GM12891 (cell line): ENCODE measurements around the gene DOK3.
"Not testable (repeated sequence)": the region's sequence is repeated elsewhere in the genome, so short reads cannot be mapped to it uniquely, and the experiment has no call there.

Experiments used
- DNase-seq: peaks from one replicate; pipeline ENCODE4 v3.0.0; 2011; ENCODE audit warnings: low spot score; ENCODE audit not compliant: insufficient read length
- FAIRE-seq: peaks from 2 replicates; lab custom pipeline; 2011; peaks lifted over from hg19 to GRCh38; lab: Jason Lieb, UNC
- PAX5 ChIP-seq: IDR thresholded peaks from 2 replicates; pipeline ENCODE4 v1.6.1; 2011; ENCODE audit warnings: low read length, moderate library complexity, mild to moderate bottlenecking; ENCODE audit not compliant: insufficient read depth, severe bottlenecking
- POLR2A ChIP-seq: IDR thresholded peaks from 2 replicates; pipeline ENCODE4 v1.6.1; 2011; ENCODE audit warnings: low read depth, low read length, control low read depth
- POLR2AphosphoS5 ChIP-seq: IDR thresholded peaks from 2 replicates; pipeline ENCODE4 v1.6.1; 2011; ENCODE audit warnings: low read depth, low read length, control low read depth
- POU2F2 ChIP-seq: IDR thresholded peaks from 2 replicates; pipeline ENCODE4 v1.6.1; 2011; ENCODE audit warnings: low read depth, mild to moderate bottlenecking, control low read depth, low read length, moderate library complexity
- SPI1 ChIP-seq: IDR thresholded peaks from 2 replicates; pipeline ENCODE4 v1.6.1; 2011; ENCODE audit warnings: low read depth, low read length, control low read depth
- TAF1 ChIP-seq: IDR thresholded peaks from 2 replicates; pipeline ENCODE4 v1.6.1; 2011; ENCODE audit warnings: low read depth, low read length, control low read depth

DOK3 gene

DNA sequence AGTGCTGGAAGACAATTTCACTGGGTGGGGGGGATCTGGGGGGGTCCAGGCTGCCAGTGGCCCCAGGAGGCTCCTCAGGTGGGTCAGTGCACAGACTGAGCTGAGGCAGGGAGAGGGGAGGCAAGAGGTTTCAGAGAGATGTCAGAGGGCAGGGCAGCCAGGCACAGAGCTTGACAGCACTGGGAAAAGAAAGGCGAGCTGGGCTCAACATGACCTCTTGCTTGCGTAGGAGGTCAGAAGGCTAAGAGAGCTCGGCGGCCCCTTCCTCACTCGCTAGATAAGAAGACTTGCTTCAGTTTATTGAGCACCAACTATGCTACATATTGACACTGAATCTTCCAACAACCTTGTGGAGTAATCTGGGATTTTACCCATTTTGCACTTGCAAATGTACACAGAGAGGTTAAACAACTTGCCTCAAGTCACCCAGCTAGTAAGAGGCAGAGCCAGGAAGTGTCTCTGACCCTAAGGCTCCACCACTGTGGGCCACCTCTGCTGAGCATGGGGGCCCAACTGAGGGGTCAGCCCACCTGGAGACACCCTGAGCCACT lies 15.8 kb downstream of the DOK3 start:
- no peak for DNase-seq
- no peak for FAIRE-seq
- TF ChIP-seq PAX5, result no peak
- TF ChIP-seq SPI1, result no peak
- no peak for TF ChIP-seq POLR2AphosphoS5

DNA sequence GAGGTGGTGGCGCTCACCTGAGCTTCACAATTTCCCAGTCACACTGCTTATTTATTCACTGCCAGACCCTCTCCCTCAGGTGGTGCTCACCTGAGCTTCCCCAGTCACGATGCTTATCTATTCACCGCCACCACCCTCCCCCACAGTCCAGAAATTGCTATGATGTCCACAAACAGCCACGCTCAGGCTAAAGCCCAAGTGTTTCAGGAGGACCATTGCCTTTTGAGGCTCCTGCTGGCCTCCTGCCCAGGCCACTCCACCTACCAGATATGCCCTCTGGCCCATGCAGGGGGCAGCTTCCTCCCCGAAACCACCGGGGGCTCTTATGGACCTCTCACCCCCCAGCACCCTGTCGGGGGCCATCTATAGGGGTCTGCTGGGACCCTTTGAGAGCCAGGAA lies 16.8 kb downstream of the DOK3 start:
- TF ChIP-seq POLR2AphosphoS5 (0 out of 2 replicates have a peak, but pooled peaks have one; percentile 33), POU2F2 (0 out of 2 replicates have a peak, but pooled peaks have one; percentile 10), PAX5 (no peak)
- DNase-seq, result no peak
- no peak for FAIRE-seq

DNA sequence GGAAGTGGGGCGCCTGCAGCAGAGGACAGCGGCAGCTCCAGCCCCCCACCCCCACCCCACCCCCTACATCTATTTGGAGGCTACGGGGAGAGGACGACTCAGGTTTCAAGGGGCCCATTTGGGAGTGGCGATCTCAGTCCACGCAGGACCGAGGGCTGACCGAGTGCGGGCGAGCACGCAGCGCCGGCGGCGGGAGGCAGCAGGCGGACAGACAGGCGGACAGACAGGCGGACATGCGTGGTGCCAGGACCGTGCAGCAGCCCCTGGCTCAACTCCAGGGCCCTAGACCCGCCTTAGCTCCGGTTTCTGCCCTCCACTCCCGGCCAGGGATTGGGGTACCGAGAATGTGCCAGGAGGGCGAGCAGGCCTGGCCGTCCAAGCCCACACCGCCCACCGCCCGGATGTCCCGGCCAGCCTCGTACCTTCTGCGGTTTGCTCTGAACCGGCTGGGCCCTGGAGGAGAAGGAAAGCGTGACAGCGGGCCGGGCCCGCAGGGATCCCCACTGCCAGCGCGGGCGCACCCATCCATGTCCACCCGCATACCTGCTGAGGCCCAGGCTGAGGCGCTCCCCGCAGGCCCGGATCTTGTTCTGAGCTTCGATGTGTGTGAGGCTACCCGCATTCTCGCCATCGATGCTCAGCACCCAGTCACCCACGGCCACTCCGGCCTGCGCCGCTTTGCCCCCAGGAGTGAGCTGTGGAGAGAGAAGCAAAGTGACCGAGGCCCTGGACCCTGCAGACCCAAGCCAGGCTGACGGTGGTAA lies 17.5 kb downstream of the DOK3 start:
- DNase-seq (no peak), FAIRE-seq (no peak)
- TF ChIP-seq TAF1 (no peak), PAX5 (no peak), POLR2AphosphoS5 (no peak), POU2F2 (no peak), POLR2A (no peak), SPI1 (no peak)

DNA sequence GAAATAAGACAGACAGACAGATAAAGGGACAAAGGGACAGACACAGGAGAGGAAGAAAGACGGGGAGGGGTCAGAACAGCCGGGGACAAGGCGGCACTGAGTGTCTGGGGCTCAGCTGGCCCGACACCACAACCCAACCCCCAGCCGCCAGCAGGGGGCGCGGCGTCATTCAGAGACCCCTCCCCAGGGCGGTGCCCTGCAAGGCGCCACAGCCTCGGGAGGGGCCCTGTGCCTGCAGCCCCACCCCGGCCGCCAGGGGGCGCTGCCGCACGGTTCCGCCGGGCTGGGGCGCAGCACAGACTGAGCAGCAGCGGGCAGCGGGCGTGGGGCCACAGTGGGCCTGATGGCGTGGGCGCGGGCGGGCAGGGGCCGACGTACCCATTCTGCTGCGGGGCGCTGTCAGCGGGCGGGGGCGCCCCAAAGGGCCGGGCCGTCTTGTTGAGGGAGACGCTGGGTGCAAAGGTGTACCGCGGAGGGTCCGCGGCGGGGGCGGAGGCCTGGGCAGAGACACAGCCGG lies 18.1 kb downstream of the DOK3 start:
- DNase-seq (no peak), FAIRE-seq (no peak)
- TF ChIP-seq TAF1, result no peak

DNA sequence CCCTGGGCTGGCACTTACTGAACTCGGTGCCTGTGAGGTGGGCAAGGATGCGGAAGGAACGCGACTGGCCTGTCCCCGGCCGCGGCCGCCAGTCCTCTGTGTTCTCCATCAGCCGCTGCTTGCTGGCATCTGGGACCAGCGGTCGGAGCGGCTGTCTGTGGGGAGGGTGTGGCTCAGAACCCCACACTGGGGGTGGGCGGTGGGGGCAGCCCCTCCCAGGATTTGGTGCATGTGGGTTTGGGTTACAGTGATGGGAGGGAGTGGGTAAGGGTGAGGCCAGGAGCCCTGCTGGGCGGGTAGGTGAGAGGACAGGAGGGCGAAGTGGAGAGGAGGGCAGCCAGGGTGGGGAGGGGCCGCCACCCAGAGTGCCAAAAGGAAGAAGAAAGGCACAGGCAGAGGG lies 18.6 kb downstream of the DOK3 start:
- FAIRE-seq (no peak), DNase-seq (no peak)
- no peak for TF ChIP-seq PAX5
- TF ChIP-seq POU2F2, result no peak
- TF ChIP-seq POLR2A, result no peak
- no peak for TF ChIP-seq SPI1
- no peak for TF ChIP-seq TAF1
- TF ChIP-seq POLR2AphosphoS5, result no peak

DNA sequence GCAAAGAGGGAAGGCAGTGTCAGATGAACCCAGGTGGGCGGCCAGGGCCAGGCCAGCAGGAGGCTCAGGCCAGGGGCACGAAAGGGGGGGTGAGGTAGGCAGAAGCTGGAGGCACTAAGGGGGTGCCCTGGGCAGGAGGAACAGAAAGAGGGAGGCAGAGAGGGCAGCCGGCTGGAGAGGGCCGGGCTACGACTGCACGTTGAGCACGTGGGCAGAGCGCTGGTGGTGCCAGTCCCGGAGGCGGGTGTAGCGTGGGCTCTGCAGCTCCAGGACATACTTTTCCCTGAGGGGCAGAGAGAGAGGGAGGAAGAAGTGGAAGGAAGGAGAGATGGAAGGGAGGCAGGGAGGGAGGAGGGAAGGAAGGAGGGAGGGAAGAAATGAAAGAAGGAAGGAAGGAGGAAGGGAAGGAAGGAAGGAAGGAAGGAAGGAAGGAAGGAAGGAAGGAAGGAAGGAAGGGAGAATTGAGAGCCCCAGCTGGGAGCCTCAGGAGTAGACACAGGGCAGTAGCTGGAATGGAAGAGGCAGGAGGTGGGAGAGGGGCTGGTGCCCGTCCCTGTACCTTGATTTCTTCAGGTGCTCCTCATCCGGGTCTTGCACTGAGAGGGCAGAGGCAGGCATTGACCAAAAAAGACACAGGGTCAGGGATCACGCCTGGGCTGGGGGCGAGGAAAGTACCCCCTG lies 19.2 kb downstream of the DOK3 start:
- TF ChIP-seq POLR2A (no peak), POU2F2 (no peak), POLR2AphosphoS5 (no peak)
- FAIRE-seq, result no peak
- DNase-seq, result no peak

DNA sequence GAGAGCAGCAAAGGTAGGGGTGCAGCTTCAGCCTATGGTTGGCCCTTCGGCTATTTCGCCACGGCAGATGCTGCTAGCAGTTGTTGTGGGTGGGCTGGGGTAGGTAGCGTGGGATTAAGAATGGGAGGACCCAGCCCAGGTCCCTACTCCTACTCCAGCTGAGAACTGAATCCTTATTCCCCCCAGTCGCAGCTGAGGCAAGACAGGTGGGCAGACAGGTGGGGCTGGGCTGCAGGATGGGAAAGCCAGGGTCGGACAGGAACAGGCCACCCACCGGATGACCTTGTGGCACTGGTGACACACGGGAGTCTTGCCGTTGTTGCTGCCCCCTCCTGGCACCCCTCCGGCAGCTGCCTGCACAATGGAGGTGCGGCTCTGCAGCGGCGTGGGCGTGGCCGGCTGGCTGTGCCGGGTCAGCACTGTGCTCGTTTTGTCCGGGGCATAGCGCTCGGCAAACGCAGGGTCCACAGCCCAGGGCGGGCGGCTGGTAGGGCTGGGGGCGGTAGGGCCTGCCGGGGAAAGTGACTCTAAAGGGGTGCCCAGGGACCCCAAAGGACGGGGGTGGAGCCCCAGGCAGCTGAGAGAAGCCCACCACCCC lies 20.4 kb downstream of the DOK3 start:
- no peak for TF ChIP-seq SPI1
- TF ChIP-seq PAX5, result no peak
- no peak for TF ChIP-seq POLR2AphosphoS5
- no peak for TF ChIP-seq POU2F2
- no peak for TF ChIP-seq TAF1
- TF ChIP-seq POLR2A, result no peak
- FAIRE-seq (no peak), DNase-seq (no peak)

DNA sequence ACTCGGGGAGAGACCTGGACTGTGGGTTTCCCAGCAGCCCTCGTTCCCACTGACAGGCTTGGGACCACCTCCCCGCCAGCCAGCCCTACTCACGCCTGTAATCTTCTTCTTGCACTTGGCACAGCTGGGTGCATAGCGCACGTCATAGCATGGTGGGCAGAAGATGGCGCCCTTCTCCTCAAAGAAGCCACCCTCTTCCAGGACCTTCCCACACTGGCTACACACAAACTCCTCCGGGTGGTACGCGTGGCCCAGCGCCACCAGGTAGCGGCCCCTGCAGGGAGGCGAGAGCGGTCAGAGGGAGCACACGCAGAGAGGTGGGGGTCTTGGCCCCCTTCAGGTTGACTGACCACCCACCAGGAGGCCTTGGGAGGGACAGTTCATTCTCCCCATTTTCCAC lies 21.7 kb downstream of the DOK3 start:
- FAIRE-seq, result no peak
- DNase-seq, result no peak
- TF ChIP-seq PAX5 (no peak), POU2F2 (no peak), SPI1 (no peak), POLR2A (no peak), POLR2AphosphoS5 (no peak), TAF1 (no peak)

DNA sequence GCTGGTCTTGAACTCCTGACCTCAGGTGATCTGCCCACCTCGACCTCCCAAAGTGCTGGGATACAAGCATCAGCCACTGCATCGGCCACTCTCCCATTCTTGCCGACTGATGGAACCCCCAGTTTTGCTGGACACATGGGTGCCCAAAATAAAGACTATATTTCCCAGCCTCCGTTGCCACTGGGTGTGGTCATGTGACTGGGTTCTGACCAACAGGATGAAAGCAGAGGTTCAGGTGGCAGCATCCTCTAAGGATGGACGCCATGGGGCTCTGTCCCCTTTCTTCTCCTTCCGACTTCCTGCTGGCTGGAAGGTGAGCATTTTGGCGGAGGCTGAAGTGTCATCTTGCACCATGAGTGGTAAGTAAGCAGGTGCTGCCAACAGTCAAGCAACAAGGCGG lies 22.5 kb downstream of the DOK3 start:
- TF ChIP-seq TAF1, result no peak
- DNase-seq (no peak), FAIRE-seq (no peak)

DNA sequence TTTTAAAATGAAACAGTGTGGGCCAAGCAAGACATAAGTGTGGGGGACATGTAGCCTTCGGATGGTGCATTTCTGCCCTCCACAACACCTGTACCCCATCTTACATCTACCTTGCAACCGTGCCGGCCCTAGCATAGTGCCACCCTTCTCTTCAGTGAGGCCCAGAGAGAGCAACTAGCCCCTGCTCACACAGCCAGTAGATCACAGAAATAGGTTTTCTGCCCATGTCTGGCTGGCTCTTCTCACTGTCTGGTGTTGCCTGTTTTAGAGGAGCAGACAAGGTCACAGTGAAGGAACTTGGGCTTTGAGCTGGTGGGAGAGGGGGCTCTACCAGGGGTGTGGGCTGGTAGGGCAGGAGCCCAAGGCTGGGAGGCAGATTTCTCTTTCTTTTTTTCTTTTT lies 23.4 kb downstream of the DOK3 start:
- FAIRE-seq, result no peak
- TF ChIP-seq POLR2A, result no peak; the same call in 1 of the 2 replicates
- TF ChIP-seq POLR2AphosphoS5, result no peak
- no peak for TF ChIP-seq SPI1
- no peak for TF ChIP-seq POU2F2
- no peak for TF ChIP-seq TAF1
- no peak for TF ChIP-seq PAX5
- DNase-seq, result no peak

DNA sequence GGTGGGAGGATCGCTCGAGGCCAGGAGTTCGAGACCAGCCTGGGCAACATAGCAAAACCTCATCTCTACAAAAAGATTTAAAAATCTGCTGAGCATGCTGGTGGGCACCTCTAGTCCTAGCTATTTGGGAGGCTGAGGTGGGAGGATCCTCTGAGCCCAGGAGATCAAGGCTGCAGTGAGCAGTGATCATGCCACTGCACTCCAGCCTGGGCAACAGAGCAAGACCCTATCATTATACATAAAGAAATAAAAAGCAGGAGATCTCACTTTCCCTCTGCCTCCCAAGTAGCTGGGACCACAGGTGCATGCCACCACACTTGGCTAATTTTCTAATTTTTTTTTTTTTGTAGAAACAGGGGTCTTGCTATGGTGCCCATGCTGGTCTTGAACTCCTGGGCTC lies 23.9 kb downstream of the DOK3 start:
- not testable (repeated sequence) for FAIRE-seq, DNase-seq
